HG03442 (cell line): ENCODE data around the gene SSR4.

ENCODE experiments used
- ATAC-seq: cut with Tn5 transposase; IDR thresholded peaks from one replicate; pipeline ENCODE4 v1.9.1; 2021; ENCODE audit warnings: mild to moderate bottlenecking, moderate library complexity; ENCODE audit not compliant: unreplicated experiment

The SSR4 gene

DNA sequence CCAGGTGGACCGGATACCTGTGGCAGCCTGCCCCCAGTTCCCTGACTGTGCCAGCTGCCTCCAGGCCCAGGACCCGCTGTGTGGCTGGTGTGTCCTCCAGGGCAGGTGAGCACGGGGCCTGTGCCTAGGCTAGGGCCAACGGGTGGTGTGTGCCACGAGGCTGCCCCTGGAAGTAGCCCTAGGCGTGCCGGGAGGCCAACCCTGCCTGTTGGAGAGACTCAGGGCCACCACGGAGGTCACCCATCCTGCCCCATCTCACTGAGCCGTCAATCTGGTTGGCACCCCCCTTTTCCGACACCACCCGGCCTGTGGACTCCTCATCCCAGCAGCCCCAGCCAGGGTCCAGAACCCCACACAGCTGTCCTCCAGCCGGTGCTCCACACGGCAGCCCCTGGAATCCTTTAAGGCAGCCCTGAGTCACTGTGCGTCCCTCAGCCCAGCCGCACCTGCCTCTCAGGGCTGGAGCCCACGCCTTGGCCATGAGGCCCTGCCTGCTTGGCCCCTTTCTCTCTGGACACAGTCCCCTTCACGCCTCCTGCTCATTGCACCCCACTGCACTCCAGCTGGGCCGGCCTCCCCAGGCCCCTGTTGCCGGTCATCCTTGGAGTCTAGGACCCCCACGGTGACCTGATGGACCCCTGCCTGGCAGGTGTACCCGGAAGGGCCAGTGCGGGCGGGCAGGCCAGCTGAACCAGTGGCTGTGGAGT lies 25.2 kb upstream of the SSR4 start:
- ATAC-seq = no peak

- ATAC-seq = no peak
Observed at GRCh38 chrX:153769865-153770600, 24.4 kb upstream of the SSR4 start.

- no peak for ATAC-seq
Observed at GRCh38 chrX:153770601-153771414, 23.7 kb upstream of the SSR4 start.

GRCh38 chrX:153771415-153772315 lies 22.8 kb upstream of the SSR4 start:
- no peak for ATAC-seq

GRCh38 chrX:153772316-153773217 lies 21.9 kb upstream of the SSR4 start:
- no peak for ATAC-seq

DNA sequence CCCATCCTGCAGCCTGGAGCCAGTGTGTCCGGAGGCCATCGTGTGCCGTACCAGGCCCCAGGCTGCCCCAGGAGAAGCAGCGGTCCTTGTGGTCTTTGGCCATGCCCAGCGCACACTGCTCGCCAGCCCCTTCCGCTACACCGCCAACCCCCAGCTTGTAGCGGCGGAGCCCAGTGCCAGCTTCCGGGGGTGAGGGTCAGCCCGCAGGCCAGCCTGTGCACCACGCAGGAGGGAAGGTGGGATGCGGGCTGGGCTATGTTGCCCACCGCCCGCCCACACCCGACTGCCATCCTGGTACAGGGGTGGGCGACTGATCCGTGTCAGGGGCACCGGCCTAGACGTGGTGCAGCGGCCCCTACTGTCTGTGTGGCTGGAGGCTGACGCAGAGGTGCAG lies 21.3 kb upstream of the SSR4 start:
- no peak for ATAC-seq

DNA sequence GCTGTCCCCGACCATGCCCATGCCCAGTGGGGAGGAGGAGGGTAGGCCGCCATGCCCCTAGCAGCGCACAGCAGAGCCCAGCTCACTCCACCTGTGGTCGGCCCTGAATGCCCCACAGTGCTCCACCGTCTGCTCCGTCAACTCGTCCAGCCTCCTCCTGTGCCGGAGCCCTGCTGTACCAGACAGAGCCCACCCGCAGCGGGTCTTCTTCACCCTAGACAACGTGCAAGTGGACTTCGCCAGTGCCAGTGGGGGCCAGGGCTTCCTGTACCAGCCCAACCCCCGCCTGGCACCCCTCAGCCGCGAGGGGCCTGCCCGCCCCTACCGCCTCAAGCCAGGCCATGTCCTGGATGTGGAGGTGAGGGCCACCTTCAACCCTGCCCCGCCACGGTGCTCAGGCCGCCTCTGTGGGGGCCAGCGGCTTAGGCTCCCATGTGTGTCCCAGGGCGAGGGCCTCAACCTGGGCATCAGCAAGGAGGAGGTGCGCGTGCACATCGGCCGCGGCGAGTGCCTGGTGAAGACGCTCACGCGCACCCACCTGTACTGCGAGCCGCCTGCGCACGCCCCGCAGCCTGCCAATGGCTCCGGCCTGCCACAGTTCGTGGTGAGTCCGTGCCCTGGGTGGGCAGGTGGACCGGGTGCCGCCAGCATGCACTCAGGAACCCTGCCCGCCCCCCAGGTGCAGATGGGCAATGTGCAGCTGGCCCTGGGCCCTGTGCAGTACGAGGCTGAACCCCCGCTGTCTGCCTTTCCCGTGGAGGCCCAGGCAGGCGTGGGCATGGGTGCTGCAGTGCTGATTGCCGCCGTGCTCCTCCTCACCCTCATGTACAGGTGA lies 20.5 kb upstream of the SSR4 start:
- no peak for ATAC-seq

- no peak for ATAC-seq
Observed at GRCh38 chrX:153774576-153775292, 19.7 kb upstream of the SSR4 start.

DNA sequence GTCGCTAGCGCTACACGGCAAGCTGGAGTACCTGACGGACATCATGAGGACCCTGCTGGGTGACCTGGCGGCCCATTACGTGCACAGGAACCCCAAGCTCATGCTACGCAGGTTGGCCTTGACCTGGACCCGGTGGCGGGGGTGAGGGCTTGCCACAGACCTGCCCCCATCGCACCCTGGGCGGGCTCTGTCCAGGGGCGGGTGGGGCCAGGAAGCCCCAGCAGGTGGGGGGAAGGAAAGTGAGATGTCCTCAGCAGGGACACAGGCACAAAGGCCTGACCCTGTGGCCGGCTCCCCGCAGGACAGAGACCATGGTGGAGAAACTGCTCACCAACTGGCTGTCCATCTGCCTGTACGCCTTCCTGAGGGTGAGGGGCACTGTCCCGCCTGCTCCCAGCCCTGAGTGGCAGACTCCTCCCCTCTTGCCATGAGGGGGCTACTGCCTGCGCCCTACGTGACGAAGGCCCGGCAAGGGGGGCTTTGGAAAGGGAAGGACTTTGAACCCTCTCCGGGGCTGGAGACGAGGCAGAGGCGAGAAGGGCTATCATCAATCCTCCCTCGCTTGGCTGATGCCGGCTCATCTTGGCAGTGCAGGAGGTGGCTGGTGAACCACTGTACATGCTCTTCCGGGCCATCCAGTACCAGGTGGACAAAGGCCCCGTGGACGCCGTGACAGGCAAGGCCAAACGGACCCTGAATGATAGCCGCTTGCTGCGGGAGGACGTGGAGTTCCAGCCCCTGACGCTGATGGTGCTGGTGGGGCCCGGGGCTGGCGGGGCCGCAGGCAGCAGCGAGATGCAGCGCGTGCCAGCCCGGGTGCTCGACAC lies 19.0 kb upstream of the SSR4 start:
- ATAC-seq = no peak

DNA sequence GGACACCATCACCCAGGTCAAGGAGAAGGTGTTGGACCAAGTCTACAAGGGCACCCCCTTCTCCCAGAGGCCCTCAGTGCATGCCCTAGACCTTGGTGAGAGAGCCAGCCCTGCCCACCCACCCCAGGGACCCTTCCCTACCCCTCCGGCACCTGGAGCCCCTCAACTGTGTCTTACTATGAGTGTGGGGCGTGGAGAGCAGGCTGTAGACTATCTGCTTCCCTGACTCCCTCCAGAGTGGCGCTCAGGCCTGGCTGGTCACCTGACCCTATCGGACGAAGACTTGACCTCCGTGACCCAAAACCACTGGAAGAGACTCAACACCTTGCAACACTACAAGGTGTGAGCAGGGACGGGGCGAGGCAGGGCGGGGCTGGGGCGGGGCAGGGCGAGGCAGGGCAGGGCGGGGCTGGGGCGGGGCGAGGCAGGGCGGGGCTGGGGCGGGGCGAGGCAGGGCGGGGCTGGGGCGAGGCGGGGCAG lies 18.3 kb upstream of the SSR4 start:
- ATAC-seq = no peak

DNA sequence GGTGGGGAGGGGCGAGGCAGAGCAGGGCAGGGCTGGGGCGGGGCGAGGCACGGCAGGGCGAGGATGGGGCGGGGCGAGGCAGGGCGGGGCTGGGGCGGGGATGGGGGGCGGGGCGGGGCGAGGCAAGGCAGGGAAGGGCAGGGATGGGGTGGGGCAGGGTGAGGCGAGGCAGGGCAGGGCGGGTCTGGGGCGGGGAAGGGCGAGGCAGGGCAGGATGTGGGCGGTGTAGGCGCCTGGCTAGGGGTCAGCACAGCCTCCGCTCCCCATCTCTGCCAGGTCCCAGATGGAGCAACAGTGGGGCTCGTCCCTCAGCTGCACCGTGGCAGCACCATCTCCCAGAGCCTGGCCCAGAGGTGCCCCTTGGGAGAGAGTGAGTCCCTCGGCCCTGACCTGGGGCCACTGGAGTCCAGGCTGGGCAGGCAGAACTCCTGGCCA lies 17.8 kb upstream of the SSR4 start:
- ATAC-seq = no peak

DNA sequence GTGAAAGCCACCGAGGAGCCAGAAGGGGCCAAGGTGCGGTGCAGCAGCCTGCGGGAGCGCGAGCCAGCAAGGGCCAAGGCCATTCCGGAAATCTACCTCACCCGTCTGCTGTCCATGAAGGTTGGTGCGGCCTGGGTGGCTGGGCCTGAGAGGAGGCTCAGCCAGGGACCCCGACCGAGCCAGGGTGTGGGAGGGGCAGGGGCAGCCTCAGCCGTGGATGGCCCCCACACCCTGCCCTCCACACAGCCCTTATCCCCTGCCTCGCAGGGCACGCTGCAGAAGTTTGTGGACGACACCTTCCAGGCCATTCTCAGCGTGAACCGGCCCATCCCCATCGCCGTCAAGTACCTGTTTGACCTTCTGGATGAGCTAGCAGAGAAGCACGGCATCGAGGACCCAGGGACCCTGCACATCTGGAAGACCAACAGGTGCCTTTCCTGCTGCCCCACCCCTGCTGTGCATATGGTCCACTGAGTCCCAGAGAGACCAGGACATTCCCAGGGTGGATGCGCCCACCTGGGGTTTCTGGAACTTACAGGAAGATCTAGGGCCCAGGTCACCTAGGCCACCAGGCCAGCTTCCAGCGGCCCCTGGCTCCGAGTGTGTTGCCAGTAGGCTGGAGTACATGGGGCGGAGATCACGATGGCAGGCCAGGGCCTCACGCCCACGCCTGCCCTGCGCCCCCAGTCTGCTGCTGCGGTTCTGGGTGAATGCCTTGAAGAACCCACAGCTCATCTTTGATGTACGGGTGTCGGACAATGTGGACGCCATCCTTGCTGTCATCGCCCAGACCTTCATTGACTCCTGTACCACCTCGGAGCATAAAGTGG lies 17.0 kb upstream of the SSR4 start:
- ATAC-seq = no peak

GRCh38 chrX:153778181-153778580 lies 16.3 kb upstream of the SSR4 start:
- ATAC-seq = no peak

GRCh38 chrX:153778684-153779101 lies 15.8 kb upstream of the SSR4 start:
- no peak for ATAC-seq

DNA sequence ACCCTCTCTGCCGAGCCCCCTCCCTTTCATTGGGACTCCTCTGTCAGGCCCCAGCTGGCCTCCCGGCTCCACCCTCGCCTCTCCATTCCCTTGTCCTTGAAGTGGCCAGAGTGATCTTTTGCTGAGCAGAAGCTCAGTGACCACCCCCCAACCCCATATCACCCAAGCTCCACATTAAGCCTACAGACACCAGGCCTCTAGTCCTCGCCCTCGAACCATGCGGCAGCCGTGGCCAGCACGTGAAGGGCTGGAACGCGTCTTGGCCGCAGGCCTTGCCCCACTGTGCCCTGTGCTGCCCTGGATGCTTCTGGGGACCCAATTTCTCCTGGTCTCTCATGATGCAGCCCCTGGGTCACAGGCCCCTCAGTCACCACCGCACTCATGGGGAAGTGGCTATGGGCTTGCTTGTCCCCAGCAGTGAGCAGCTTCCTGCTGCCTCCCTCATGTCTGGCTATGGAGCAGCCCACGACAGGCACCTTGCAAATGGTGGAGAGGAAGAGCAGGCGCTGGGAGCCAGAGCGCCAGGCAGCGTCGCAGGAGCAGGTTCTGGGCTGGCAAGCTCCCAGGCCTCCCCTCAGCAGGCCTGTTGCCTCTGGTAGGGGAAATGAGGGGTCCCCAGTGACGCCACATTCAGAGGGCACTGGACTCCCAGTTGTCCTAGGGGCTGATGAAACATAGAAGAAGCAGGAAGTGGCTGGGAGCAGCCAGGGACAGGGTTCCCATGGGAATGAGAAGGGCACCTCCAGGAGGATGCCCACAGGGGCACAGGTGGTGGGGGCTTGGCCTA lies 14.4 kb upstream of the SSR4 start:
- ATAC-seq = no peak
